ENCODE data around the gene ANKRD42.
A peak's percentile ranks its signal among the peaks of the same experiment; 100 is the strongest.

DNA sequence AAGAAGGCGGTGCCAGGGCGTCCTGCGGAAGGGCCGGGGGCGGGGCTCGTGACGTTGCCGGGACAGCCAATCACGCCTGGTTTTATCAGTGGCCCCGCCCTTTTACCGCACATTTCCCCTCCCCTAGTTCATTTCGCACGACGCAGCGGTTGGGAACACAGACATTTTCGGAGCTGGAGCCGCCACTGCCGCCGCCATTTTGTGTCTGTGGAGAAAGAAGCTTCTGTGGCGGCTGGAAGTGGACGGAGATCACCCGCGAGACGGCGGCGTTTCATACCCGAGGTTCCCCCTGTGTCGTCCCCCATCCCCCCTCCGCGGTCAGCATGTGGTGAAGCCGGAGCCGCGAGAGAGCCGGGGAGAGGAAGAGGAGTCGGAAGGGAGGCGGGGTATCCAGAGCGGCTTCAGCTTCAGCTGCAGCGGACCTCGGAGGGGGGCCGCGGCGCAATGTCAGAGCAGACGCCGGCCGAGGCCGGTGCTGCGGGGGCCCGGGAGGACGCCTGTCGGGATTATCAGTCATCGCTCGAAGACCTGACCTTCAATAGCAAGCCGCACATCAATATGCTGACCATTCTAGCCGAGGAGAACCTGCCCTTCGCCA lies 36.4 kb upstream of the ANKRD42 start, which contains the start of gene PCF11:
- TF ChIP-seq KAT7 (CRISPR knock-in tag; IDR thresholded peaks at IDR 0.05; ENCODE audit: borderline replicate concordance) (no peak), ZNF317 (CRISPR knock-in tag; IDR thresholded peaks at IDR 0.05; ENCODE audit: borderline replicate concordance, low read depth) (no peak)
- TF ChIP-seq, protein P1, sequence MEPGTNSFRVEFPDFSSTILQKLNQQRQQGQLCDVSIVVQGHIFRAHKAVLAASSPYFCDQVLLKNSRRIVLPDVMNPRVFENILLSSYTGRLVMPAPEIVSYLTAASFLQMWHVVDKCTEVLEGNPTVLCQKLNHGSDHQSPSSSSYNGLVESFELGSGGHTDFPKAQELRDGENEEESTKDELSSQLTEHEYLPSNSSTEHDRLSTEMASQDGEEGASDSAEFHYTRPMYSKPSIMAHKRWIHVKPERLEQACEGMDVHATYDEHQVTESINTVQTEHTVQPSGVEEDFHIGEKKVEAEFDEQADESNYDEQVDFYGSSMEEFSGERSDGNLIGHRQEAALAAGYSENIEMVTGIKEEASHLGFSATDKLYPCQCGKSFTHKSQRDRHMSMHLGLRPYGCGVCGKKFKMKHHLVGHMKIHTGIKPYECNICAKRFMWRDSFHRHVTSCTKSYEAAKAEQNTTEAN (CRISPR knock-in tag; IDR thresholded peaks at IDR 0.05) = no peak
- TF ChIP-seq, protein P2, sequence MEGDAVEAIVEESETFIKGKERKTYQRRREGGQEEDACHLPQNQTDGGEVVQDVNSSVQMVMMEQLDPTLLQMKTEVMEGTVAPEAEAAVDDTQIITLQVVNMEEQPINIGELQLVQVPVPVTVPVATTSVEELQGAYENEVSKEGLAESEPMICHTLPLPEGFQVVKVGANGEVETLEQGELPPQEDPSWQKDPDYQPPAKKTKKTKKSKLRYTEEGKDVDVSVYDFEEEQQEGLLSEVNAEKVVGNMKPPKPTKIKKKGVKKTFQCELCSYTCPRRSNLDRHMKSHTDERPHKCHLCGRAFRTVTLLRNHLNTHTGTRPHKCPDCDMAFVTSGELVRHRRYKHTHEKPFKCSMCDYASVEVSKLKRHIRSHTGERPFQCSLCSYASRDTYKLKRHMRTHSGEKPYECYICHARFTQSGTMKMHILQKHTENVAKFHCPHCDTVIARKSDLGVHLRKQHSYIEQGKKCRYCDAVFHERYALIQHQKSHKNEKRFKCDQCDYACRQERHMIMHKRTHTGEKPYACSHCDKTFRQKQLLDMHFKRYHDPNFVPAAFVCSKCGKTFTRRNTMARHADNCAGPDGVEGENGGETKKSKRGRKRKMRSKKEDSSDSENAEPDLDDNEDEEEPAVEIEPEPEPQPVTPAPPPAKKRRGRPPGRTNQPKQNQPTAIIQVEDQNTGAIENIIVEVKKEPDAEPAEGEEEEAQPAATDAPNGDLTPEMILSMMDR (IDR thresholded peaks at IDR 0.05) = no peak
- TF ChIP-seq, protein P3, sequence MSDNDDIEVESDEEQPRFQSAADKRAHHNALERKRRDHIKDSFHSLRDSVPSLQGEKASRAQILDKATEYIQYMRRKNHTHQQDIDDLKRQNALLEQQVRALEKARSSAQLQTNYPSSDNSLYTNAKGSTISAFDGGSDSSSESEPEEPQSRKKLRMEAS (CRISPR knock-in tag; IDR thresholded peaks at IDR 0.05) = 0 out of 2 replicates have a peak, but pooled peaks have one; percentile 58
- TF ChIP-seq, protein P4, sequence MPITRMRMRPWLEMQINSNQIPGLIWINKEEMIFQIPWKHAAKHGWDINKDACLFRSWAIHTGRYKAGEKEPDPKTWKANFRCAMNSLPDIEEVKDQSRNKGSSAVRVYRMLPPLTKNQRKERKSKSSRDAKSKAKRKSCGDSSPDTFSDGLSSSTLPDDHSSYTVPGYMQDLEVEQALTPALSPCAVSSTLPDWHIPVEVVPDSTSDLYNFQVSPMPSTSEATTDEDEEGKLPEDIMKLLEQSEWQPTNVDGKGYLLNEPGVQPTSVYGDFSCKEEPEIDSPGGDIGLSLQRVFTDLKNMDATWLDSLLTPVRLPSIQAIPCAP (CRISPR knock-in tag; IDR thresholded peaks at IDR 0.05) = no peak
- TF ChIP-seq, protein P5, sequence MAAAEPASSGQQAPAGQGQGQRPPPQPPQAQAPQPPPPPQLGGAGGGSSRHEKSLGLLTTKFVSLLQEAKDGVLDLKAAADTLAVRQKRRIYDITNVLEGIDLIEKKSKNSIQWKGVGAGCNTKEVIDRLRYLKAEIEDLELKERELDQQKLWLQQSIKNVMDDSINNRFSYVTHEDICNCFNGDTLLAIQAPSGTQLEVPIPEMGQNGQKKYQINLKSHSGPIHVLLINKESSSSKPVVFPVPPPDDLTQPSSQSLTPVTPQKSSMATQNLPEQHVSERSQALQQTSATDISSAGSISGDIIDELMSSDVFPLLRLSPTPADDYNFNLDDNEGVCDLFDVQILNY (CRISPR knock-in tag; IDR thresholded peaks at IDR 0.05) = no peak; the same call in 1 of the 2 replicates
- TF ChIP-seq, protein P6, sequence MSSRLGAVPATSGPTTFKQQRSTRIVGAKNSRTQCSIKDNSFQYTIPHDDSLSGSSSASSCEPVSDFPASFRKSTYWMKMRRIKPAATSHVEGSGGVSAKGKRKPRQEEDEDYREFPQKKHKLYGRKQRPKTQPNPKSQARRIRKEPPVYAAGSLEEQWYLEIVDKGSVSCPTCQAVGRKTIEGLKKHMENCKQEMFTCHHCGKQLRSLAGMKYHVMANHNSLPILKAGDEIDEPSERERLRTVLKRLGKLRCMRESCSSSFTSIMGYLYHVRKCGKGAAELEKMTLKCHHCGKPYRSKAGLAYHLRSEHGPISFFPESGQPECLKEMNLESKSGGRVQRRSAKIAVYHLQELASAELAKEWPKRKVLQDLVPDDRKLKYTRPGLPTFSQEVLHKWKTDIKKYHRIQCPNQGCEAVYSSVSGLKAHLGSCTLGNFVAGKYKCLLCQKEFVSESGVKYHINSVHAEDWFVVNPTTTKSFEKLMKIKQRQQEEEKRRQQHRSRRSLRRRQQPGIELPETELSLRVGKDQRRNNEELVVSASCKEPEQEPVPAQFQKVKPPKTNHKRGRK (CRISPR knock-in tag; IDR thresholded peaks at IDR 0.05; ENCODE audit: borderline replicate concordance) = no peak

Data from WTC11 (cell line).